K562 (cell line): Measurements from ENCODE around the gene NUBPL. TPM values are rescaled to one million over a fixed set of nuclear protein-coding genes. Genes with fewer than 3 reads are reported as not detected.

Experiments used
- BCOR ChIP-seq: fragments of 450-650 bp; IDR thresholded peaks from 2 replicates; pipeline ENCODE4 v1.6.1; 2016
- GATAD2B ChIP-seq: fragments of 450-650 bp; IDR thresholded peaks from 2 replicates; pipeline ENCODE4 v1.6.1; 2017; ENCODE audit warnings: mild to moderate bottlenecking, borderline replicate concordance
- PTTG1 ChIP-seq: fragments of 450-650 bp; IDR thresholded peaks from 2 replicates; pipeline ENCODE4 v1.6.1; 2016; ENCODE audit warnings: low read depth, mild to moderate bottlenecking, missing genetic modification characterization, missing compliant biosample characterization
- REST ChIP-seq, 2 experiments: fragments of 450-650 bp; formaldehyde crosslinking in 1 of 2; IDR thresholded peaks; 2 replicates each; pipeline versions ENCODE4 v1.4.0 to v1.6.1; 2014 to 2020; ENCODE audit warnings: mild to moderate bottlenecking in 2 of 2, borderline replicate concordance in 1 of 2, low read depth in 1 of 2
- SIX5 ChIP-seq, 2 experiments: IDR thresholded peaks; 2 replicates each; pipeline ENCODE4 v1.6.1; 2011; ENCODE audit warnings: low read length in 2 of 2, borderline replicate concordance in 1 of 2, low read depth in 1 of 2, mild to moderate bottlenecking in 1 of 2, moderate library complexity in 1 of 2; ENCODE audit not compliant: insufficient read depth in 1 of 2
- TFAM ChIP-seq: fragments of 250-450 bp; sonication (Bioruptor Pico); conservative IDR thresholded peaks from 2 replicates; pipeline ENCODE4 v1.5.0; 2021; ENCODE audit warnings: mild to moderate bottlenecking, moderate library complexity
- ZNF124 ChIP-seq: sonication (generic); formaldehyde crosslinking; IDR thresholded peaks from 2 replicates; pipeline ENCODE4 v1.8.1; 2022; ENCODE audit warnings: missing genetic modification reagents
- ZNF224 ChIP-seq: sonication (generic); formaldehyde crosslinking; IDR thresholded peaks from 2 replicates; pipeline ENCODE4 v1.8.0; 2022; ENCODE audit warnings: mild to moderate bottlenecking, missing genetic modification reagents
- ZNF232 ChIP-seq: sonication (generic); formaldehyde crosslinking; IDR thresholded peaks from 2 replicates; pipeline ENCODE4 v1.8.0; 2022; ENCODE audit warnings: mild to moderate bottlenecking, missing genetic modification reagents
- ZNF444 ChIP-seq: fragments of 250-450 bp; sonication (Bioruptor Pico); IDR thresholded peaks from 2 replicates; pipeline ENCODE4 v1.4.0; 2020; ENCODE audit warnings: mild to moderate bottlenecking, moderate library complexity
- ZNF830 ChIP-seq: fragments of 250-450 bp; sonication (Bioruptor Pico); IDR thresholded peaks from 2 replicates; pipeline ENCODE4 v1.5.0; 2021; ENCODE audit warnings: mild to moderate bottlenecking
- polyA plus RNA-seq, 8 experiments: library from polyadenylated mRNA; depleted of rRNA in 4 of 8; stranded (reverse) in 5 of 8; unstranded in 3 of 8; fragments of >200 nt; fragmentation: Nextera tagmentation in 2 of 8; fragmentation: Illumina TruSeq in 1 of 8; extraction: Ambion mirVana in 2 of 8; extraction: Trizol in 1 of 8; gene quantifications; 2 replicates each; pipeline versions ENCODE4 v1.2.1 to v1.2.3, GENCODE V29; 2011 to 2014; ENCODE audit warnings: inconsistent platforms in 1 of 8, missing spikeins in 1 of 8
- total RNA-seq, 7 experiments: library from RNA; depleted of rRNA in 6 of 7; stranded (reverse); fragments of >200 nt in 6 of 7; fragmentation: Illumina TruSeq in 2 of 7; extraction: Trizol in 2 of 7; gene quantifications; 2 replicates each; pipeline versions ENCODE4 v1.2.1 to v1.2.3, GENCODE V29; 2011 to 2021; ENCODE audit warnings: low replicate concordance in 1 of 7
- TF ChIP-seq, protein P1 (sequence below): fragments of 450-650 bp; IDR thresholded peaks from 2 replicates; pipeline ENCODE4 v1.6.1; 2016; ENCODE audit warnings: missing biosample characterization, missing genetic modification characterization
- TF ChIP-seq, protein P2 (sequence below): fragments of 250-450 bp; sonication (Bioruptor Pico); IDR thresholded peaks from 2 replicates; pipeline ENCODE4 v1.4.0; 2020; ENCODE audit warnings: mild to moderate bottlenecking

The NUBPL gene
- total and polyA plus RNA-seq, 9 of the 15 experiments (the other 6 are each of a cell fraction or from before 2014, with no cell fraction given): 3.2 to 8.7 (median 6.1) TPM

DNA sequence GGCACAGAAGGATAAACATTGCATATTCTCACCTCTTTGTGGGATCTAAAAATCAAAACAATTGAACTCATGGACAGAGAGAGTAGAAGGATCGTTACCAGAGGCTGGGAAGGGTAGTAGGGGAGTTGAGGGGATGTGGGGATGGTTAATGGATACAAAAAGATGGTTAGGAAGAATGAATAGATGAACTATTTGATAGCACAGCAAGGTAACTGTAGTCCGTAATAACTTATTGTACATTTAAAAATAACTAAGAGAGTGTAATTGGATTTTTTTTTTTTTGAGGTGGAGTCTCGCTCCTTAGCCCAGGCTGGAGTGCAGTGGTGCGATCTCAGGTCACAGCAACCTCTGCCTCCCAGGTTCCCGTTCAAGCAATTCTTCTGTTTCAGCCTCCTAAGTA, 52.0 kb downstream of the NUBPL start (continued):
- TF ChIP-seq REST (IDR thresholded peaks at IDR 0.05; ENCODE audit: borderline replicate concordance) (no peak), REST (CRISPR knock-in tag; IDR thresholded peaks at IDR 0.05; ENCODE audit: low read depth) (no peak), TFAM (CRISPR knock-in tag) (no peak), BCOR (no peak), ZNF830 (no peak), ZNF124 (CRISPR knock-in tag) (no peak), ZNF224 (no peak), ZNF232 (CRISPR knock-in tag) (no peak), SIX5 (IDR thresholded peaks at IDR 0.05; ENCODE audit: borderline replicate concordance in 1 of 2, insufficient read depth in 1 of 2, low read depth in 1 of 2, low read length in 2 of 2) (no peak), GATAD2B (no peak), ZNF444 (CRISPR knock-in tag) (no peak), PTTG1 (tag) (no peak)
- TF ChIP-seq, protein P1, sequence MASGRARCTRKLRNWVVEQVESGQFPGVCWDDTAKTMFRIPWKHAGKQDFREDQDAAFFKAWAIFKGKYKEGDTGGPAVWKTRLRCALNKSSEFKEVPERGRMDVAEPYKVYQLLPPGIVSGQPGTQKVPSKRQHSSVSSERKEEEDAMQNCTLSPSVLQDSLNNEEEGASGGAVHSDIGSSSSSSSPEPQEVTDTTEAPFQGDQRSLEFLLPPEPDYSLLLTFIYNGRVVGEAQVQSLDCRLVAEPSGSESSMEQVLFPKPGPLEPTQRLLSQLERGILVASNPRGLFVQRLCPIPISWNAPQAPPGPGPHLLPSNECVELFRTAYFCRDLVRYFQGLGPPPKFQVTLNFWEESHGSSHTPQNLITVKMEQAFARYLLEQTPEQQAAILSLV (tag): no peak
- TF ChIP-seq, protein P2, sequence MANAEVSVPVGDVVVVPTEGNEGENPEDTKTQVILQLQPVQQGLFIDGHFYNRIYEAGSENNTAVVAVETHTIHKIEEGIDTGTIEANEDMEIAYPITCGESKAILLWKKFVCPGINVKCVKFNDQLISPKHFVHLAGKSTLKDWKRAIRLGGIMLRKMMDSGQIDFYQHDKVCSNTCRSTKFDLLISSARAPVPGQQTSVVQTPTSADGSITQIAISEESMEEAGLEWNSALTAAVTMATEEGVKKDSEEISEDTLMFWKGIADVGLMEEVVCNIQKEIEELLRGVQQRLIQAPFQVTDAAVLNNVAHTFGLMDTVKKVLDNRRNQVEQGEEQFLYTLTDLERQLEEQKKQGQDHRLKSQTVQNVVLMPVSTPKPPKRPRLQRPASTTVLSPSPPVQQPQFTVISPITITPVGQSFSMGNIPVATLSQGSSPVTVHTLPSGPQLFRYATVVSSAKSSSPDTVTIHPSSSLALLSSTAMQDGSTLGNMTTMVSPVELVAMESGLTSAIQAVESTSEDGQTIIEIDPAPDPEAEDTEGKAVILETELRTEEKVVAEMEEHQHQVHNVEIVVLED (CRISPR knock-in tag): no peak
- TF ChIP-seq, all 486 proteins: peak for 0
